K562 (cell line): Measurements from ENCODE around the gene DNAJB1. TPM values are rescaled to one million over a fixed set of nuclear protein-coding genes. Genes with fewer than 3 reads are reported as not detected.

Experiments used
- ARID2 ChIP-seq: fragments of 450-650 bp; IDR thresholded peaks from 2 replicates; pipeline ENCODE4 v1.6.1; 2017; ENCODE audit warnings: antibody characterized with exemption, mild to moderate bottlenecking
- ARNT ChIP-seq, 2 experiments: fragments of 450-650 bp; IDR thresholded peaks; 2 replicates each; pipeline ENCODE4 v1.6.1; 2016; ENCODE audit warnings: mild to moderate bottlenecking in 1 of 2
- CTCF ChIP-seq, 3 experiments: IDR thresholded peaks in 2 of 3; conservative IDR thresholded peaks in 1 of 3; 2 replicates each; pipeline ENCODE4 v1.5.1; 2011 to 2012; ENCODE audit warnings: low read length in 3 of 3, mild to moderate bottlenecking in 3 of 3, control low read depth in 2 of 3, improper control_type of control experiment in 1 of 3, inconsistent platforms in 1 of 3, low read depth in 1 of 3, mixed read lengths in 1 of 3, moderate library complexity in 1 of 3; ENCODE audit not compliant: insufficient read depth in 2 of 3
- CTCFL ChIP-seq: IDR thresholded peaks from 2 replicates; pipeline ENCODE4 v1.6.1; 2011; ENCODE audit warnings: borderline replicate concordance, low read depth, mild to moderate bottlenecking, moderate library complexity, low read length; ENCODE audit not compliant: insufficient read depth, poor library complexity, severe bottlenecking
- DIDO1 ChIP-seq: fragments of 450-650 bp; IDR thresholded peaks from 2 replicates; pipeline ENCODE4 v1.6.1; 2016; ENCODE audit warnings: low read depth, missing biosample characterization, missing genetic modification characterization
- ETV5 ChIP-seq: sonication (generic); formaldehyde crosslinking; IDR thresholded peaks from 2 replicates; pipeline ENCODE4 v1.4.0; 2020; ENCODE audit warnings: low read depth, mild to moderate bottlenecking, missing genetic modification reagents
- ID3 ChIP-seq, 2 experiments: fragments of 250-450 bp in 1 of 2; fragments of 450-650 bp in 1 of 2; sonication (Bioruptor Pico) in 1 of 2; IDR thresholded peaks; 2 replicates each; pipeline versions ENCODE4 v1.6.1 to v1.8.0; 2016 to 2021; ENCODE audit warnings: mild to moderate bottlenecking in 2 of 2, moderate library complexity in 2 of 2, missing compliant biosample characterization in 1 of 2, missing genetic modification characterization in 1 of 2
- IRF9 ChIP-seq: fragments of 450-650 bp; IDR thresholded peaks from 2 replicates; pipeline ENCODE4 v1.6.1; 2016; ENCODE audit warnings: missing biosample characterization, missing genetic modification characterization
- NEUROD1 ChIP-seq: fragments of 150-350 bp; IDR thresholded peaks from 2 replicates; pipeline ENCODE4 v1.6.1; 2014; ENCODE audit warnings: borderline replicate concordance, low read length, low read depth; ENCODE audit not compliant: partially characterized antibody
- RBM17 ChIP-seq: fragments of 200-400 bp; formaldehyde crosslinking; IDR thresholded peaks from 2 replicates; pipeline ENCODE4 v1.6.1; 2017; ENCODE audit warnings: low read depth, mild to moderate bottlenecking, low read length, borderline replicate concordance
- RBM22 ChIP-seq: fragments of 200-400 bp; formaldehyde crosslinking; IDR thresholded peaks from 2 replicates; pipeline ENCODE4 v1.6.1; 2018; ENCODE audit warnings: low read length, low read depth; ENCODE audit not compliant: poor library complexity, severe bottlenecking
- SIN3B ChIP-seq: fragments of 450-650 bp; IDR thresholded peaks from 2 replicates; pipeline ENCODE4 v1.6.1; 2017; ENCODE audit warnings: low read depth, mild to moderate bottlenecking, moderate library complexity
- STAG1 ChIP-seq: sonication (generic); formaldehyde crosslinking; IDR thresholded peaks from 2 replicates; pipeline ENCODE4 v1.5.0; 2020; ENCODE audit warnings: missing genetic modification reagents, borderline replicate concordance
- U2AF1 ChIP-seq: fragments of 200-400 bp; formaldehyde crosslinking; optimal IDR thresholded peaks from 2 replicates; pipeline ENCODE3; 2017; ENCODE audit warnings: mild to moderate bottlenecking, low read depth, low read length, moderate library complexity
- ZBTB2 ChIP-seq: fragments of 450-650 bp; IDR thresholded peaks from 2 replicates; pipeline ENCODE4 v1.6.1; 2016; ENCODE audit warnings: antibody characterized with exemption
- ZNF217 ChIP-seq: sonication (generic); formaldehyde crosslinking; IDR thresholded peaks from 2 replicates; pipeline ENCODE4 v1.8.0; 2022; ENCODE audit warnings: mild to moderate bottlenecking, missing genetic modification reagents
- ZNF277 ChIP-seq: fragments of 250-450 bp; sonication (Bioruptor Pico); IDR thresholded peaks from 2 replicates; pipeline ENCODE4 v1.8.0; 2022; ENCODE audit warnings: inconsistent platforms, mild to moderate bottlenecking, moderate library complexity, borderline replicate concordance
- polyA plus RNA-seq, 8 experiments: library from polyadenylated mRNA; depleted of rRNA in 4 of 8; stranded (reverse) in 5 of 8; unstranded in 3 of 8; fragments of >200 nt; fragmentation: Nextera tagmentation in 2 of 8; fragmentation: Illumina TruSeq in 1 of 8; extraction: Ambion mirVana in 2 of 8; extraction: Trizol in 1 of 8; gene quantifications; 2 replicates each; pipeline versions ENCODE4 v1.2.1 to v1.2.3, GENCODE V29; 2011 to 2014; ENCODE audit warnings: inconsistent platforms in 1 of 8, missing spikeins in 1 of 8
- total RNA-seq, 7 experiments: library from RNA; depleted of rRNA in 6 of 7; stranded (reverse); fragments of >200 nt in 6 of 7; fragmentation: Illumina TruSeq in 2 of 7; extraction: Trizol in 2 of 7; gene quantifications; 2 replicates each; pipeline versions ENCODE4 v1.2.1 to v1.2.3, GENCODE V29; 2011 to 2021; ENCODE audit warnings: low replicate concordance in 1 of 7

DNAJB1 gene
- total and polyA plus RNA-seq, 9 of the 15 experiments (the other 6 are each of a cell fraction or from before 2014, with no cell fraction given), result 13.2 to 113 (median 62.1) TPM

- no peak for TF ChIP-seq IRF9 (tag)
- 0 out of 4 replicates have a peak, but pooled peaks have one; percentile 39 to 42 for TF ChIP-seq ARNT (IDR thresholded peaks at IDR 0.05)
- TF ChIP-seq ZNF277 (CRISPR knock-in tag), result no peak
- TF ChIP-seq ZBTB2, result no peak
- TF ChIP-seq ARID2, result no peak
- TF ChIP-seq CTCFL, result no peak
- no peak for TF ChIP-seq ID3 (CRISPR knock-in tag; IDR thresholded peaks at IDR 0.05)
- TF ChIP-seq ID3 (tag; IDR thresholded peaks at IDR 0.05), result no peak
- peak; percentile 54; the same call in 1 of the 2 replicates for TF ChIP-seq ETV5 (CRISPR knock-in tag)
- no peak for TF ChIP-seq DIDO1
- no peak for TF ChIP-seq U2AF1
- no peak for TF ChIP-seq SIN3B
- no peak for TF ChIP-seq RBM17
- TF ChIP-seq NEUROD1, result no peak
- no peak for TF ChIP-seq RBM22
- no peak for TF ChIP-seq STAG1 (CRISPR knock-in tag)
- no peak for TF ChIP-seq CTCF (IDR thresholded peaks at IDR 0.05 in 2 of 3, conservative IDR thresholded peaks at IDR 0.05 in 1 of 3; ENCODE audit: insufficient read depth in 2 of 3, low read depth in 1 of 3, low read length in 3 of 3)
- TF ChIP-seq ZNF217, result no peak
Measured at GRCh38 chr19:14507704-14508542, 10.3 kb downstream of the DNAJB1 start (continued).
